Uterus (tissue), 2 donors: ENCODE data around the gene FOXN3.

Source experiments
- CTCF ChIP-seq, 4 experiments: fragments of 200-600 bp in 2 of 4; fragments of 450-650 bp in 2 of 4; sonication (generic) in 2 of 4; IDR thresholded peaks; one replicate each; pipeline ENCODE4 v1.5.1; 2016 to 2019; ENCODE audit warnings: antibody characterized with exemption in 4 of 4, mild to moderate bottlenecking in 2 of 4, moderate library complexity in 1 of 4
- POLR2A ChIP-seq, 2 donors: fragments of 450-650 bp; IDR thresholded peaks; one replicate each; pipeline ENCODE4 v1.6.1; 2016; ENCODE audit warnings: antibody characterized with exemption in 2 of 2, mild to moderate bottlenecking in 1 of 2, moderate library complexity in 1 of 2

GRCh38 chr14:89302396-89302950 lies 114.6 kb downstream of the FOXN3 start:
- TF ChIP-seq CTCF (IDR thresholded peaks at IDR 0.05) (no peak), POLR2A (IDR thresholded peaks at IDR 0.05) (no peak)
